DMS114 treated with DMSO at 0.1 percent for 48 hours (cell line): ENCODE measurements around the gene BATF.
"Not testable (repeated sequence)": the region's sequence is repeated elsewhere in the genome, so short reads cannot be mapped to it uniquely, and the experiment has no call there.

Experiments used
- DNase-seq: peaks from one replicate; lab custom pipeline; 2025; ENCODE audit not compliant: unreplicated experiment; lab: John Stamatoyannopoulos, UW

BATF gene, protein sequence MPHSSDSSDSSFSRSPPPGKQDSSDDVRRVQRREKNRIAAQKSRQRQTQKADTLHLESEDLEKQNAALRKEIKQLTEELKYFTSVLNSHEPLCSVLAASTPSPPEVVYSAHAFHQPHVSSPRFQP

GRCh38 chr14:75522224-75522982, at the start of gene BATF:
Gene BATF (plus strand): TSS chr14:75522469. CDS start chr14:75522683, 214 bp downstream.
- DNase-seq, result no peak

DNA sequence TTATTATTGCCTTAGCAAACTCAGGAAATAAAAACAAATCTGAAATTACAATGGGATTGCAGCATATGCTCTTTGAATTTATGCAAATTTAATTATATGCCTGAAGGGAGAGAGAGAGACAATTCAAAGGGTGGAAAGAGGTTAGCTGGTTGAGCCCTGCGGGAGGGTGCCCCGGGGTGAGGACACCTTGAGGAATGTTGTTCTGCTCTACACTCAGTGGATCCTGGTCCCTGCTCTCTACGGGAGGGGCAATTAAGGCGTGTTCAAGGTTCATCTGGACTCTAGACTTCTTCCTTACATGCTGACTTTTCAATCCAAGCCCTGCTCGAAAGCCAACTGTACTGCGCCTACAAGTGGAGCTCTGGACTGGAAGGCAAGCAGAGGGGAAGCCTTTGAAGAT, 48.1 kb upstream of the BATF start:
- not testable (repeated sequence) for DNase-seq

GRCh38 chr14:75476274-75476995, 45.8 kb upstream of the BATF start:
- DNase-seq, result no peak

DNA sequence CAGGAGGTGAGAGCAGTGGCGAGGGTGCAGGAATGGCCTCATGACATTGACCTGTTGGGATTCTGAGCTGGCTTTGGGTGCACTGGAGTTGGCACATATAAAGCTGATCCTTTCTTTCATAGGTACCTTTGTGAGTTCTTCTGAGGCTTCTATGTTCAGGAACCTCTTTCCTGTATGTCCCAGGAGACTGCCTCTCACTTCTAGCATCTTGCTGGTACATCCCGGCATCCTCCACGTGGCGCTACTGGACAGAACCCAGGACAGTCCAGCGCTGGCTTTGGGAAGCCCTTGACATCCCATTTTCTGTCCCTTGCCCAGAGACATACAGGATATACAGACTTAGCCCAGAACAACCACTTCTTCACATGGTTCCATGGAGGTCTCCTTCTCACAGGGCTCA, 44.4 kb upstream of the BATF start:
- no peak for DNase-seq

- DNase-seq, result no peak
Measured at GRCh38 chr14:75479770-75480600, 42.3 kb upstream of the BATF start.

DNA sequence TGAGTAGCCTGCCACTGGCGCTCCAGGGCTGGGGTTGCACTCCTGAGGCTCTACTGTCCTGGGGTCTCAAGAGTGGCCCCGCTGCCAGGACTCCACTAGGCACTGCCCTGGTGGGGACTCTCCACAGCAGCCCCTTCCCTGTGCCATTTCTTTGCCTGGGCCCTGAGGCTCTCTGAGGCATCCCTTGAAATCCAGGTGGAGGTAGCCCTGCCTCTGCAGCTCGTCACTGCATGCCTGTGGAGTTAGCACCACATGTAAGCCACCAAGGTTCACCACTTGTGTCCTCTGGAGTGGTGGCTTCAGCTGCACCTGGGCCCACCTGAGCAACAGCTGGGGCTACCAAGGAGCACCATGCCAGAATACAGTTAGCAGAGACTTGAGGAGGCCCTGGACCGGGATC, 39.9 kb upstream of the BATF start:
- DNase-seq, result no peak

- no peak for DNase-seq
Measured at GRCh38 chr14:75484711-75485429, 37.4 kb upstream of the BATF start.

- DNase-seq, result no peak
Measured at GRCh38 chr14:75486318-75486717, 36.0 kb upstream of the BATF start.

DNA sequence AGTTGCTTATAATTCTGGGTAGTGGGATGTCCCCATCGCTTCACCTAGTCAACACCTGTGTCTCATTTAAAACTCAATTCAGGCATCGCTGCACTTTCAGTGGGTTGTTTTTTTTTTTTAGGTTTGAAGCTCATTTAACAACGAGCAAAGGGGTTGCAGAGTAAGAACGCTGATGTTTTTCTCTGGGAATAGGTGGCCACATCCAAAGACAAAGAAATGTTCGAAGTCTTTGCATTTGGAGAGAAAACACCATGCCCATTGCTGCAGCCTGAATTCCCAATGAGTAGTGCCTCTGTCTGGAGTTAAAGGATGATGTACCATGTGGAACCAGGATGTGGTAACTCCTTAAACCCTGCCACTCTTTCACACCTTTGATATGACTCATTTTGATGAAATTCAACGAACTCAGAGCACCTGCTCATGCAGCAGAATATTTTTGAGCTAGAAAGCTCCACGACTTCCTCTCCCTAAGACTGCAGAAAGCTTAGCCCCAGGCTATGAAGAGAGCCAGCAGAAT, 35.1 kb upstream of the BATF start:
- no peak for DNase-seq

DNA sequence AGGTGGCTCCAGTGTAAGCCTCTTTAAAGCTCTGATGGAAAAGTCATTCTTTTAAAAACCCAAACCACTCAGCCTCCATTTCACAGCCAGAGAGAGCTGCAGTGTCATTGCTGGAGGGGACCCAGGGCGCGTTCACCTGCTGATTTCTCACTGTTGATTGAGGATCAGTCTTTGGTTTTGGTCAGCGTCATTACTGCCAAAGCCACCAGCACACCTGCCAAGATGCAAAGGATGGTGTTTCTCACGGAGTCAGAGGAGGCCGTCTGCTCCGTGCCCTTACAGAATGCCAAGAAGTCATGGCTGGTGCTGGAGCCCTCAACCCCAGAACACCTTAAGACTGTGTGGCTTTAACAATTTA, 32.8 kb upstream of the BATF start:
- DNase-seq, result no peak

DNA sequence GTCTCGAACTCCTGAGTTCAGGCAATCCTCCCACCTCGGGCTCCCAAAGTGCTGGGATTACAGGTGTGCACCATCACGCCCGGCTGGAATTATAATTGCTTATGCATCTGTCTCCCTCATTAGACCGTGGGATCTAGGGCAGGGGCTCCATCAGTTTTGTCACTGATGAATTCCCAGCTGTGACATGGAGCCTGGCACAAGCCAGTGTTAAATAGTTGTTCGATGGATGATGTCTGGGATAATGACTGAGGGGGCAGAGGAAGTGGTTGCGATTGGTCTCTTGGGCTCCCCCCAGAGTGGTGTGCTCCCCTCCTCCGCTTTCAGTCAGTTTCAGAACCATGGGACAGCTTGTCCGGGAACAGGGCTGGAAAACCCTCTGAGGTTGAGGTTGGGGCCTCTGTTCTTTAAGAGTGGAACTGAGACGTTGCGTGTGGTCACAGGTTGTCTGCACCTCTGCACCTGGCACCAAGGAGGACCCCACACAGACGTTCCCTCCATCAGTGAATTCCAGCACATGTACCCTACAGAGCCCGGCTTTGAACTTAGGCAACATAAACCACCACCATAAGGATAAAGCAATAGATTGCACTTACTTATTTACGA, 30.8 kb upstream of the BATF start:
- DNase-seq, result no peak

DNA sequence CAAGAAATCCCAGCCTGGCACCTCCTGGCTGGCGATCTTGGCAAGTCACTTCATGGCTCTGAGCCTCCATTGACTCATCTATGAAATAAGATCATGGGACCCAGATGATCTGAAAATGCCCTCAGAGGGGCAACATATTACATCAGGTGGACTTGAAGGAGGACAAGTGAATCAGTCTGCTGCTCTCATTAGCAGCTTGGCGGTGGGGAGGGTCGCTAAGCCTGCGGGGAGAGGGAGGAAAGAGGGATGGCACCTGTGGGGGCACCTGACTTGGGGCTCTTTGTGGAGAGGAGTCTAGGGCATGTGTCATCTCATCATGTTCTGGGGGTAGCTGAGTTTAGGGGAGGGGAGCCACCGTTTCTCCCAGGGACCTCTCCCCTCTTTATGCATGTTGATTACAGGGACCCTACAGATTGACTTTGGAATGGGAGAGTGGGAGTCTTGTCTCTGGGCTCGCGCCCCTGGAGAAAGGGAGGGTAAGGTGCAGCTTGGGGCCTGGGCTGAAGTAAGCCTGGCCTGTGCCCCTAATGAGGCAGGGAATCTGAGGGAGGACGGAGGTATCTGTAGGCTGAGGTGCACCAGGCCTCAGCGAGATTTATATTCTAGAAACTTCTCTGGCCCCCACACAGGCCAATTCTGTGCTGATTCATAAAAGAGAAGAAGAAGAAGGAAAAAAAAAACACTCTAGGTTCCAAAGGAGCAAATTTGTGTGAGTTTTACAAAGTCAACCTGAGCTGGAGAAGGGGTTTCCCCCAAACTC, 29.3 kb upstream of the BATF start:
- no peak for DNase-seq

DNA sequence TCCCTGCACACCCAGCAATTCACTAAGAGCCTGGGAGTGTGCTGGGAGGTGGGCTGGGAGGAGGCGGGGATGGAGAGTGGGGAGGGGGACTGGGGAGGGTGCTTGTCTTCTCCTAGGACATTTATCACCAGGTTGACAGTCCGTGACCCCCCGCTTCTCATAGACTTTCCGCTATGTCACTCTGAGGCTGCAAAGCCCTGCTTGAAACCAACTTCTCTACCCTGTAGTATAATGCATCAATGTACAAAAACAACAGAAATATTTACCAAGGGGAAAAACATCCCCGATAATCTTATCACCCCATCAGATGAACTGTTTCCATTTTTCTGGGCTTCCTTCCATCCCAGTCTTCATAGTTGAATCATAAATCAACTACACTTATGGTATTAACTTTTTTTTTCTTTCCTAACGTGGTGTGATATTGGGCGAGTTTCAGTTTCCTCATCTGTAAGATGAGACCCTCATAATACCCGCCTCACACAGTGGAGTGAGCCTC, 28.6 kb upstream of the BATF start:
- DNase-seq, result no peak

DNA sequence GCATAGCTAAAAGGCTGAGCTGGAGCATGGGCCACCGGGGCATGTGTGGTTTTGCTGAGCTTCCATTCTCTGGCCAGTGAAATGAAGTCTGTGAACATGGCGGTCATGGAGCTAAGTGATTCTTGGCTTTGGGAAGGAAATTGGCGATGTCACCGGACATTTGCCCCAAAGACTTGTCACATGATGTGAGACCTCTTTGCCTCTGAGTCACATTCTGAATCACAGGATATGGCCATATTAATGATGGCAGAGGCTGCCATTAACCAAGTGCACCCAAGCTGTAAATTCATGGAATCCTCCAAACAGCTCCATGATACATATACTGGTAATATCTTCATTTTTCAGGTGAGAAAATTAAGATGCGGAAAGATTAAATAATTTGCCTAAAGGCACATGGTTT, 27.4 kb upstream of the BATF start:
- no peak for DNase-seq

DNA sequence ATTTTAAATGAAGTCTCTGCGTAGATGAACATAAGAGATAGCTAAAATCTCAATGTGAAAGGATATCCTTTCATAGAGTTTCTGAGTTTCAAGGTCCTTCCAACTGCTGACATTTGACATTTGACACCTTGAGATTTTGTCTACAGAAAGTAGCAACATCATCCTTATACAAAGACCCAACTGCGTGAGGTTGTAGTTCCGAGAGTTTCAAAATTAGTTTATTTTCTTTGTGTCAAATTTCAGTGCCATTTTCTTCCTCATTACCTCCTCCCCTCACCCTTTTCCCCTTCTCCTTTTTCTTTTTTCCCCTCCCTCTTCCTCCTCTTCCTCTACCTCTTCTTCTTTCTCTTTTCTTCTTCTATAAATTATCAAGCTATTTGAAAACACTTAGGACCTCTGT, 26.9 kb upstream of the BATF start:
- no peak for DNase-seq

GRCh38 chr14:75495882-75496281, 26.4 kb upstream of the BATF start:
- DNase-seq, result no peak

GRCh38 chr14:75496755-75497154, 25.5 kb upstream of the BATF start:
- no peak for DNase-seq

DNA sequence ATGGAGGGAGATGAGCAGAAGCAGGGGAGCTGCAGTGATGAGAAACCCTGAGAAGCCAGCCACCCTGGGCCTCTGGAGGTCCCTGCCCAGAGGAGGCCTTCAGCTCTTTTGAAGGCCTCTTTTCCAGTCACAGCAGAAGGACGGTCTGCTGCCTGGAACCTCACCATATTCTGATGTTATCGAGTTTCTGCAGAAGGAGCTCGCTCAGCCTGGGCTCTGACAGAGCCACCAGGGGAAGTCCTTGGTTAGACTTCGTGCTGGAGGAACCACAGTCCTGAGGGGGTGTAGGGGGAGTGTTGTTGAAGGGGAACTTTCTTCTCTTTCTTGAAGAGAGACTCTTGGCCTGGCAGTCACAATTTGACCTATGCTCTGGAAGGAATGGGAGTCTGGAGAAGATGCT, 25.1 kb upstream of the BATF start:
- no peak for DNase-seq

GRCh38 chr14:75497701-75498100, 24.6 kb upstream of the BATF start:
- no peak for DNase-seq
